ENCODE measurements around the gene SPOCD1.
"Not testable (repeated sequence)": the region's sequence is repeated elsewhere in the genome, so short reads cannot be mapped to it uniquely, and the experiment has no call there.

SPOCD1 gene

DNA sequence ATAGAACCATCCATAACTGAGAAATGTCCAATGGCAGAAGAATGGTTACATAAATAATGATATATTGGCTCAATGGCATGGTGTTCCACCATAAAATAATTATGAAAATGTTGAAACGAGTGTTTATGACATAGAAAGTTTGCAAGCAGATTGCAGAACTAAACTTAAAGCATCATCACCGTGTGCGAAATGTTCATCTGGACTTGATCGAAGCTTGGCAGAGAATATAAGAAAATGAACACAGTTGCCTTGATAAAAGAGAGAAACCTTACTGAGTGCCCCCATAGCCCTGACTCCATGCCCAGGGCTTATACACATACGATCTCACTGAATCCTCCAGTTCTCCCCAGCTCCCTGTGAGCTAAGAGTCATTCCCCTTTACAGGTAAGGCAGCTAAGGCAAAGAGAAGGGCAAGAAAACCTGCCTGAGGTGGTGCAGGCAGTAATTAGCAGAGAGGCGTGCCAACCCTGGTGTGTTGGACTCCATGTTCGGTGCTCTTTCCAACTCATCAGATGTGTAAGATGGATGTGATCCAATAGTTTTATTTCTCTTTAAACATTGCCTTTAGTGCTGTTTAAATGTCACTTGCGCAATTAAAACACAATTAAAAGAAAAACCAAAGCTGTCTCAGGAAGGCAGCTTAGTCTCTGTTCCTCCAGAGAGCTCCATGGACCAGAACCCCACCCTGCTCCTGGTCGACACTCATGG, 21.8 kb upstream of the SPOCD1 start:
- no peak for TF ChIP-seq ZNF274 (IDR thresholded peaks at IDR 0.05; ENCODE audit: low read depth, low read length)
- H3K4me3 ChIP-seq (ENCODE audit: low read length), result no peak overlapping the region

DNA sequence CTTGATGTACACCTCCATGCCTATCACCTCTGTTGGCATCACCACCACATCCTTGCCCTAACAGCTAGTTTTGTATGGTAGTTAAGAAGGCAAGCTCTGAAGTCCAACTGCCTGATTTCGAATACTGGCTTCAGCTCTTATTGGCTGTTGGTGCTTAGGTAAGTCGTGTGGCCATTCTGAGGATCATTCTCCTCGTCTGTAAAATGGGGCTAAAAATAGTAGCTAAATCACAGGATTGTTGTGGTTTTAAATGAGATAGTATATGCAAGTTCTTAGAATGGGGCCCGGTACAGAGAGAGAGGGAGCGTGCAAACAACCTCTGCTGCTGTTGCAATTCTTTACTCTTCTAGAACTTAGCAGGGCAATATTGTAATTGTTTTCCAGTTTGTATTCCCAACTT, 20.8 kb upstream of the SPOCD1 start:
- TF ChIP-seq ZNF274 (IDR thresholded peaks at IDR 0.05; ENCODE audit: low read depth, low read length), result no peak

GRCh38 chr1:31835415-31835814, 19.6 kb upstream of the SPOCD1 start:
- H3K4me3 ChIP-seq (ENCODE audit: low read length), result no peak overlapping the region
- TF ChIP-seq ZNF274 (IDR thresholded peaks at IDR 0.05; ENCODE audit: low read depth, low read length), result no peak

More for the DNA sequence above, 20.8 kb upstream of the SPOCD1 start:
- no peak overlapping the region for H3K4me3 ChIP-seq (ENCODE audit: low read length)

GRCh38 chr1:31834501-31834900, 18.7 kb upstream of the SPOCD1 start:
- no peak for TF ChIP-seq ZNF274 (IDR thresholded peaks at IDR 0.05; ENCODE audit: low read depth, low read length)
- H3K4me3 ChIP-seq (ENCODE audit: low read length), result no peak overlapping the region

DNA sequence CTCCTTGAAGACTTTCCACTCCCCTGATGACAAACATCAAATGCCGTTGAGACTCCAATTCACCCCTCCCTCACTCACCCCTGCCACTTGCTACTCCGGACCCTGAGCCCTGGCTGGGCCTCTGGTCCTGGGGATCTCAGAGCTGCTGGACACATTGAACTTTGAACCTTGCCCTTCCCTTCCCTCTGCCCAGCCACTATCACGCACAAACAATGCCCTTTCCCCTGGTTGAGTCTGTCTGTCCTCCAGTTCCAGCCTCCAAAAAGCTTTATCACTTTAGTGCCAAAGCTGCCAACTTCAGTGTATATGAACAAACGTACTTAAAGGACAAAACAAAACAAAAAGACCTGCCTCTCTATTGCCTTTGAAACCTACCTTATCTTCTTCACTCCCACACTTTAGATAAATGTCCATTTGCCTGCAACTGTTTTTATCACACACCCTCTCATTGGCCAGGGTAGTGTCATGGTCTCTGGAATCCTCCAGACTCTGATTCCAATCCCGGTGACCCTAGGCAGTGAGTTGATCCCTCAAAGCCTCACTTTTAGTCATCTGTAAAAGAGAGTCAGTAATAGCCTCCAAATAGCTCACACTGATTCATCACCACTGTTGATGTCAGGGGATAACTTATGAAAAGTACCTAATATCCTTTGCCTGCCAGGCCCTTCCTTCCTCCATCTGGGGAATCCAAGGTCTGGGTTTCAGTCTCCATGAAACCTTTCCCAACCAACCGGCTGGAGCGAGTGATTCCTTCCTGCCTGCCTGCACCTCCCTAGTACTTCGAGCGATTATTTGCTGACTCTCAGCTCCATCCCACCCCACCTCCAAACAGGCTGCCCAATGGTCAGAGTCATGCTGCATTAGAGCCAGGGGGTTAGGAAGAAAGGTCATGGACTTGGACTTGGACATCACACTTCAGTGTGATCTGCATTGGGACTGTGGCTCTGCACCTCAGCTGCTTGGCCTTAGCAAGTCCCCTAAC, 15.9 kb upstream of the SPOCD1 start:
- no peak for TF ChIP-seq ZNF274 (IDR thresholded peaks at IDR 0.05; ENCODE audit: low read depth, low read length)
- no peak overlapping the region for H3K4me3 ChIP-seq (ENCODE audit: low read length)

- H3K4me3 ChIP-seq (ENCODE audit: low read length), result no peak overlapping the region
- TF ChIP-seq ZNF274 (IDR thresholded peaks at IDR 0.05; ENCODE audit: low read depth, low read length), result no peak
Observed at GRCh38 chr1:31830511-31830910, 14.7 kb upstream of the SPOCD1 start.

DNA sequence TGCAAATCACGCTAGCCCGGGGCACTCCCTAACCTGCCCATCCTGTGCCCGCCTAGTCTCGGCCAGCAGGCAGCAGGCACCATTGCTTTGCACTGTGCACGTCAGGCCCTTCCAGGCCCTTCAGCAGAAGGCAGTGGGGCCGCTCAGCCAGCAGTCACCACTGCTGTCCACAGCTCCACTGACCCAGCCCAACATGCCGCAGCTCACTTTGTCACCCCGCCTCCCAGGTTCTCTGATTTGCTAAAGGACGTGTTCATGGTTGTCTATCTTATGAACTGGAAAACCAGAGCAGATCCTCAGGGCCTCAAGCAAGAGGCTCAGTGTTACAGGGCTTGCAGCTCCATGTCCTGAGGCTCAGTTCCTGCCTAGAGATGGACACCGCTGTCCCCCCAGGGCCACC, 14.2 kb upstream of the SPOCD1 start:
- no peak for TF ChIP-seq ZNF274 (IDR thresholded peaks at IDR 0.05; ENCODE audit: low read depth, low read length)
- no peak overlapping the region for H3K4me3 ChIP-seq (ENCODE audit: low read length)

GRCh38 chr1:31828926-31829690, 13.3 kb upstream of the SPOCD1 start:
- TF ChIP-seq ZNF274 (IDR thresholded peaks at IDR 0.05; ENCODE audit: low read depth, low read length), result no peak
- H3K4me3 ChIP-seq (ENCODE audit: low read length), result no peak overlapping the region

DNA sequence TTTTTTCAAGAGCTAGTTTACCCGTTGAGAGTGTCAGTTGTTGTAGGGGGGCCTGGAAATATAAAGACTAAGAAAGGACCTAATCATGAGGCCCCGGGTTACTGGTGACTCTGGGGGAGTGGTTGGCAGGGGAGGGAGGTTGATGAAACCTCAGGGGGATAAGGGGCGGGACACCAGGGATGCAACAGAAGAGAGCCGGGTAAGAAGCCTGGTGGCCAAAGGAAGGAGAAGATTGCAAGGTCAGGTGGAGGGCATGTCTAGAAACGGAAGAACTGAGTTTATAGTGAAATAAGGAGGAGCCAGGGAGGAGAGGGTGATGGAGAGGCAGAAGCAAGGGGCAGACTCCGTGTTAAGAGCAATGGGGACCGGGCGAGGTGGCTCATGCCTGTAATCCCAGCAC, 12.5 kb upstream of the SPOCD1 start:
- H3K4me3 ChIP-seq (ENCODE audit: low read length), result no peak overlapping the region
- TF ChIP-seq ZNF274 (IDR thresholded peaks at IDR 0.05; ENCODE audit: low read depth, low read length), result no peak

GRCh38 chr1:31823780-31824179, 8.0 kb upstream of the SPOCD1 start:
- H3K4me3 ChIP-seq (ENCODE audit: low read length), result no peak overlapping the region
- TF ChIP-seq ZNF274 (IDR thresholded peaks at IDR 0.05; ENCODE audit: low read depth, low read length), result no peak

DNA sequence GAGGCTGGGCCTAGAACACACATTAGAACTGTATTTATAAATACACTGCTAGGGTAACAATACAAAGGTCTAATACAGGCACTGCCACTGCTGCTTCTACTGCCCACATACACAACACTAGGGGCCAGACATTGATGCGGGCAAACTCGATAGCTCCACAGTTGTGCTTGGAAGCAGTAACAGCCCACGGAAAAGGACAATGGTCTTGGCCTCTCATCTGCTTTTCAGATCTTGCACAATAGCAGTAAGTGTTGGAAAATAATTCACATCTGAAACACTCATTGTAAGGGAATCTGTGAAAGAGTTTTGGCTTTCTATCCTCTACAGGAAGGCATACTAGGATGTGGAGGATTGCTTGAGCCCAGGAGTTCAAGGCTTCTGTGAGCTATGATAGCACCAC, 6.9 kb upstream of the SPOCD1 start:
- no peak for TF ChIP-seq ZNF274 (IDR thresholded peaks at IDR 0.05; ENCODE audit: low read depth, low read length)
- no peak overlapping the region for H3K4me3 ChIP-seq (ENCODE audit: low read length)

- not testable (repeated sequence) for H3K4me3 ChIP-seq (ENCODE audit: low read length)
Observed at GRCh38 chr1:31820196-31820595, 4.4 kb upstream of the SPOCD1 start.

DNA sequence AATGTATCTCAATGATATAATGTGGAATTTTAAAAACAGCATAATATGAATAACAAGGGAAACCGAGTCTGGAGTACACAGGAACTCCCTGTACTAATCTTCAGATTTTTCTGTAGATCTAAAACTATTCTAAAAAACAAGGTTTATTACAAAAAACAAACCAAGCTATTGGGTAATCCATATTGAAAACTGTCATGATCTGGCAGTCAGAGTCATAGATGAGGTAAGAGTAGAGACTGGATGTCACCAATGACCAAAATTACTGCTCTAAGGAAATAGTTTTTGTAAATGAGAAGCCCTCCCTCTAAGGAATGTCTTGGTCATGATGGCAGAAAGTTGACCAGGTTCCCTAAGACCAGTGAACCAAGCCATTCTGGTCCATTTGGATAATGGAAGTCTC, 2.4 kb upstream of the SPOCD1 start:
- no peak overlapping the region for H3K4me3 ChIP-seq (ENCODE audit: low read length)
- TF ChIP-seq ZNF274 (IDR thresholded peaks at IDR 0.05; ENCODE audit: low read depth, low read length), result no peak

GRCh38 chr1:31816947-31817346, 1.1 kb upstream of the SPOCD1 start:
- not testable (repeated sequence) for H3K4me3 ChIP-seq (ENCODE audit: low read length)

GRCh38 chr1:31816501-31816900, 679 bp upstream of the SPOCD1 start:
- not testable (repeated sequence) for H3K4me3 ChIP-seq (ENCODE audit: low read length)

All from GM08714 (cell line).